ENCODE measurements around the gene HOXA4. TPM values are rescaled to one million over a fixed set of nuclear protein-coding genes. Genes with fewer than 3 reads are reported as not detected.

HOXA4 gene
- total and polyA plus RNA-seq, 2 of the 8 experiments (the other 6 are each of a cell fraction or from before 2014, with no cell fraction given) = not detected

DNA sequence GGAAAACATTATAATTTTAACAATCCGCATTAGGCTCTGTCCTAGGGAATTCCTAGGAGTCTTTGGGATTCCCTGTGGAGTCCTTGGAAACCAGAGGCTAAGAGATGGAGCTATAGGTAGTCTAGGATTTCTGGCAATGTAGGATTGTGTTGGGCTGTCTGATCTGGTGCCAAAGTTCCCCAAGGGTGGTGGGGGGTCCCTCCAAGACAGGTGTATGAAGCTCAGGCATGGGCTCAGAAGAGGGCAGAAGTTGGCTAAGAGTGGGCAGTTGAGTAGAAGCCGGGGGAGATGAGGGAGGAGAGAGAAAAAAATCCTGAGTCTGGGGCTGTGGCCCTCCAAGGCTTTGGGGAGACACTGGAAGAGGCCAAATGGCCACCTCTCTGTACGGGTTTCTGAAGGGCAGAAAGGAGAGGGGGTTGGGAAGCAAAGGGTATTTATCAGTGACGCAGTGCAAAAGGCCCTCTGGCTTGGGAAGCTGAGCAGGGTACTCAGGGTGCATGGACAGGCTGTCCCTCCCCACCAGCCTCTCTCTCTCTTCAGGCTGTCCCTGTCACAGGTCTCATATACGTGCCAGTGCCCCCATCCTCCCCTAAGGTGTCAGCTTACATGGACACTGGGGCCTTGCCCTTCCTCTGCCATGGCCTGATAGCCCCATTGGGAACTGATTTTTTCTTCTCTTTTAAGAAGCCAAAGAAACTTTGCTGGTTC is 16.1 kb upstream of the HOXA4 start (continued):
- TF ChIP-seq, protein P1, sequence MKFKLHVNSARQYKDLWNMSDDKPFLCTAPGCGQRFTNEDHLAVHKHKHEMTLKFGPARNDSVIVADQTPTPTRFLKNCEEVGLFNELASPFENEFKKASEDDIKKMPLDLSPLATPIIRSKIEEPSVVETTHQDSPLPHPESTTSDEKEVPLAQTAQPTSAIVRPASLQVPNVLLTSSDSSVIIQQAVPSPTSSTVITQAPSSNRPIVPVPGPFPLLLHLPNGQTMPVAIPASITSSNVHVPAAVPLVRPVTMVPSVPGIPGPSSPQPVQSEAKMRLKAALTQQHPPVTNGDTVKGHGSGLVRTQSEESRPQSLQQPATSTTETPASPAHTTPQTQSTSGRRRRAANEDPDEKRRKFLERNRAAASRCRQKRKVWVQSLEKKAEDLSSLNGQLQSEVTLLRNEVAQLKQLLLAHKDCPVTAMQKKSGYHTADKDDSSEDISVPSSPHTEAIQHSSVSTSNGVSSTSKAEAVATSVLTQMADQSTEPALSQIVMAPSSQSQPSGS (IDR thresholded peaks at IDR 0.05; ENCODE audit: low read length) = no peak
- TF ChIP-seq CHD1 (IDR thresholded peaks at IDR 0.05; ENCODE audit: low read depth, low read length) (no peak), SP1 (IDR thresholded peaks at IDR 0.05; ENCODE audit: low read depth, low read length) (no peak), RFX5 (IDR thresholded peaks at IDR 0.05; ENCODE audit: borderline replicate concordance, low read depth, low read length) (no peak), RXRA (IDR thresholded peaks at IDR 0.05; ENCODE audit: insufficient read depth, low read depth, low read length) (no peak), ZNF274 (IDR thresholded peaks at IDR 0.05; ENCODE audit: borderline replicate concordance, extremely low read depth, low read length) (no peak), GABPA (IDR thresholded peaks at IDR 0.05; ENCODE audit: borderline replicate concordance, insufficient read depth, low read length) (no peak), CBX5 (IDR thresholded peaks at IDR 0.05; ENCODE audit: low read depth, low read length) (no peak), TAF7 (optimal IDR thresholded peaks at IDR 0.05; ENCODE audit: borderline replicate concordance, low read depth, low read length) (no peak)
- TF ChIP-seq, protein P2, sequence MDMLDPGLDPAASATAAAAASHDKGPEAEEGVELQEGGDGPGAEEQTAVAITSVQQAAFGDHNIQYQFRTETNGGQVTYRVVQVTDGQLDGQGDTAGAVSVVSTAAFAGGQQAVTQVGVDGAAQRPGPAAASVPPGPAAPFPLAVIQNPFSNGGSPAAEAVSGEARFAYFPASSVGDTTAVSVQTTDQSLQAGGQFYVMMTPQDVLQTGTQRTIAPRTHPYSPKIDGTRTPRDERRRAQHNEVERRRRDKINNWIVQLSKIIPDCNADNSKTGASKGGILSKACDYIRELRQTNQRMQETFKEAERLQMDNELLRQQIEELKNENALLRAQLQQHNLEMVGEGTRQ (IDR thresholded peaks at IDR 0.05; ENCODE audit: low read length) = no peak
